B cell (primary cell): ENCODE results near the gene KRTAP10-7.

Experiments
- CTCF ChIP-seq: fragments of 200-600 bp; IDR thresholded peaks from one replicate; pipeline ENCODE4 v1.8.0; 2022; ENCODE audit warnings: antibody characterized with exemption, mild to moderate bottlenecking
- EZH2 ChIP-seq: IDR thresholded peaks from 2 replicates; pipeline ENCODE4 v1.6.1; 2012; ENCODE audit warnings: borderline replicate concordance, low read depth, mild to moderate bottlenecking, moderate library complexity, low read length; ENCODE audit not compliant: insufficient read depth, poor library complexity, severe bottlenecking

DNA sequence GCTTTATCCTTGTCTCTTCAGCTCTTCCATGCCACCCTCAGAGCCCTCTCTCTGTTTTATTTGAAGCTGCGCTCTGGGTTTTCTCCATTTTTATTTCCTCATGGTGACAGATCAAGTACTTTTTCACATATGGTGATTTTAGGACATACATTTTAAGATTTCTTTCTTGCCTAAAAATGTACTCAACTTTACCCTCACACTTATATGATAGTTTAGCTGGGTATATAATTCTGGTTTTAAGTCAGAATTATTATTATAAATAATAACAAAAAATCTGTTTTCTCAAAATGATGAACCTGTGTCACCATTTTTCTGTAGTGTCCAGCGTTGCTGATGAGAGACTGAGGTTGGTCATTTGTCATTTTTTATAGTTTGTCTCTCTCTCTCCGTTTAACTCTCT lies 19.2 kb upstream of the KRTAP10-7 start:
- TF ChIP-seq CTCF: no peak
- TF ChIP-seq EZH2: no peak
